ENCODE results near the gene TMEM222.
A peak's percentile ranks its signal among the peaks of the same experiment; 100 is the strongest.

Gene TMEM222

GRCh38 chr1:27290581-27290980 lies 31.4 kb upstream of the TMEM222 start:
- ChIA-PET POLR2A (no interaction called here), CTCF (interaction anchor here (1.0 to 2.7 kb wide), 2 partner anchors 10 to 107 kb away, joined by 3 to 21 read pairs; no protein-coding TSS in a partner anchor)
- no peak for TF ChIP-seq CTCF (IDR thresholded peaks at IDR 0.05; ENCODE audit: control extremely low read depth, extremely low read depth, low read depth, missing control alignments)
- no peak for DNase-seq (ENCODE audit: extremely low spot score)

DNA sequence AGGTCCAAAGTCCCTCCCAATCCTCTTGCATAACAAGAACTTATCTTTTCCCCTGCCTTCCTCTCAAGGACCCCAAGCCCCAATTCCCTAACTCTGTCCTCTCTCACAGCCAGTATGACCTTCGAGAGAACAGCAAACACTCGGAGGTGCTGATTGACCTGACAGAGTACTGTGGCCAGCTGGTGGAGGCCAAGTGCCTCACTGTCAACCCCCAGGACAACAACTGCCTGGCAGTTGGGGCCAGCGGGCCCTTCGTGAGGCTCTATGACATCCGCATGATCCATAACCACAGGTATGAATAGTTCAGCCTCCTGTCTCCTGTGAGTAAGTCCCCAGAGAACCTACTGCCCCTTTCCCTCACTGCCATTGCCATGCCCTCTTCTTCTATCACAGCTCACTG lies 29.9 kb upstream of the TMEM222 start:
- no peak for TF ChIP-seq CTCF (IDR thresholded peaks at IDR 0.05; ENCODE audit: control extremely low read depth, extremely low read depth, low read depth, missing control alignments)
- POLR2A ChIA-PET, result interaction anchor here (0.6 kb wide), 1 partner anchor 162 kb away, joined by 3 read pairs; no protein-coding TSS in a partner anchor
- DNase-seq (ENCODE audit: extremely low spot score), result no peak
- CTCF ChIA-PET, result interaction anchor here (1.0 to 11.8 kb wide), 7 partner anchors 8 to 190 kb away, joined by 3 to 222 read pairs (median 4); partner anchors contain the start of gene CD164L2

DNA sequence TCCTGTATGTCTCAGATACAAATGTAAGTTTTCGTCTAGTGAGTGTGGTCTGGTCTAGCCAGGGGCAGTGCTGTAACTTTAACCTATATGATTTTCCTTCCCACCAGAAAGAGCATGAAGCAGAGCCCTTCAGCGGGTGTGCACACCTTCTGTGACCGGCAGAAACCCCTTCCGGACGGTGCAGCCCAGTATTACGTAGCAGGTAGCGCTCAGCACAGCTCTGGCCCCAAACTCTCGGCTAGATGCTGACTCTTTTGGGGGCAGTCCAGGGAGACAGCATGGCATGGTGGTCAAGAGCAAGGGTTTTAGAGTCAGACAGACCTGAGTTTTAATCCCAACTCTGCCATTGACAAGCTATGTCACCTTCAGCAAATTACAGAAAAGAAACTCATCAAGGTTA lies 28.0 kb upstream of the TMEM222 start:
- POLR2A ChIA-PET, result no interaction called here
- no peak for DNase-seq (ENCODE audit: extremely low spot score)
- CTCF ChIA-PET, result interaction anchor here (0.9 to 12.4 kb wide), 11 partner anchors 11 to 369 kb away, joined by 3 to 324 read pairs (median 98); partner anchors contain the start of genes CD164L2 and GPR3
- TF ChIP-seq CTCF (IDR thresholded peaks at IDR 0.05; ENCODE audit: control extremely low read depth, extremely low read depth, low read depth, missing control alignments), result no peak

GRCh38 chr1:27296773-27297291 lies 25.1 kb upstream of the TMEM222 start:
- ChIA-PET POLR2A (interaction anchor here (0.6 kb wide), 1 partner anchor 20 kb away, joined by 6 read pairs; no protein-coding TSS in a partner anchor), CTCF (interaction anchor here (0.6 to 12.4 kb wide), 67 partner anchors 14 to 458 kb away, joined by 3 to 324 read pairs (median 4); partner anchors contain the start of genes AHDC1, CD164L2, FCN3 and GPR3)
- peak; percentile 86 for TF ChIP-seq CTCF (IDR thresholded peaks at IDR 0.05; ENCODE audit: control extremely low read depth, extremely low read depth, low read depth, missing control alignments)
- DNase-seq (ENCODE audit: extremely low spot score), result peak; percentile 74

DNA sequence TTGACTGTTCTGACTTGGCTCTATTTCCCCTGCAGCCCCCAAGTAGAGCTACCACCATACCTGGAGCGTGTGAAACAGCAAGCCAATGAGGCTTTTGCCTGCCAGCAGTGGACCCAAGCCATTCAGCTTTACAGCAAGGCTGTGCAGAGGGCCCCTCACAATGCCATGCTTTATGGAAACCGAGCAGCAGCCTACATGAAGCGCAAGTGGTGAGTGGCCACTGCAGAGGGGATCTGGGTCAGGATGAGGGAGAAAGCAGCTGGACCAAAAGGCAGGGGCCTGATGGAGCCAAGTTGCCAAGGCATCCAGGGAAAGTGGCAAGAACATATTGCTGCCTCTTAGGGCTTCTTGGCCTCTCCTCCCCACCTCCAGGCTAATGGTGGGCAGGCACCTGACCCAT lies 24.1 kb upstream of the TMEM222 start:
- TF ChIP-seq CTCF (IDR thresholded peaks at IDR 0.05; ENCODE audit: control extremely low read depth, extremely low read depth, low read depth, missing control alignments), result no peak

DNA sequence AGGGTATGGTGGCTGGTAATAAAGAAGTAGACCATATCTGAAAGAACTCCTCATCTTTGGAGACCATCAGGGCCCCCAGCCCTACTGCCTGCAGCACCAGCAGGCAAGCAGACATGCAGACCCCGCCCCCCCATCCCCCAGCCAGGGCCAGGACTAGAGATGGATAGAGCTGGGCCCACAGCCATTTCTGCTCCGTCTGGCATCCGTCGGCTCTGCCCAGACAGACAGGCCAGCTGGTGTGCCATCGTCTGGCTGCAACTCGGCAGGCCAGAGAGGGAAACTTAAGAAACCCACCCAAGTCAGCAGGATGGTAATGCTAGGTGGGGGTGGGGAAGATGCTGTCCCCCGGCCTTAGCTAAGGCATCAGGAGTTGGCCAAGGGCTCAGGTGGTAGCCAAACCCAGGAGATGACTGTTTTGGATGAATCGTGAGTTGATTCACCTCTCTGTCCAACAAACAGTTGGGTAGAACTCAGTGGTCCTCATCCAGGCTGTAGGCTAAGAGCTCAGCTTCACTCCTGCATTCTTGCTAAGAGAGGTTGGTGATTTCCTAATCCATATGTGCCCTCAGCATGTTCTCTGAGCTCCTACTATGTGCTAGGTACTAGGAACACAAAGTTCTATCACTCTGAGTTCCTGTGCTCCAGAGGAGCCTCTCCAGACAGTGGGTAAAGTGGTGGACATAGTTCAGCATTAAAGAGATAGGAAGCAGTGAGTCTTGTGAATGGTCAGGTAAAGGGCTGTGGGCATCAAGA lies 23.2 kb upstream of the TMEM222 start:
- POLR2A ChIA-PET, result no interaction called here
- CTCF ChIA-PET, result interaction anchor here (0.6 to 12.4 kb wide), 24 partner anchors 8 to 308 kb away, joined by 3 to 324 read pairs (median 10); partner anchors contain the start of genes AHDC1, CD164L2 and GPR3
- no peak for TF ChIP-seq CTCF (IDR thresholded peaks at IDR 0.05; ENCODE audit: control extremely low read depth, extremely low read depth, low read depth, missing control alignments)
- no peak for DNase-seq (ENCODE audit: extremely low spot score)

More for the DNA sequence above, 24.1 kb upstream of the TMEM222 start:
- CTCF ChIA-PET, result interaction anchor here (0.9 to 12.4 kb wide), 31 partner anchors 14 to 309 kb away, joined by 3 to 324 read pairs (median 6); partner anchors contain the start of genes AHDC1, CD164L2 and GPR3
- POLR2A ChIA-PET, result no interaction called here
- DNase-seq (ENCODE audit: extremely low spot score), result no peak

Data from GM10248 (cell line).